HAP-1 (cell line): Measurements from ENCODE around the gene NMB.
A peak's percentile ranks its signal among the peaks of the same experiment; 100 is the strongest.

ENCODE experiments used
- DNase-seq, 2 experiments: peaks; one replicate each; pipeline ENCODE4 v3.0.0-alpha.2; 2016 to 2020; ENCODE audit warnings: low spot score in 2 of 2
- H3K27me3 ChIP-seq: fragments of 250-450 bp; sonication (Bioruptor Pico); 2 replicates; pipeline ENCODE4 v1.5.1; 2020; ENCODE audit warnings: low read depth, mild to moderate bottlenecking, moderate library complexity
- H3K36me3 ChIP-seq: fragments of 250-450 bp; sonication (Bioruptor Pico); replicated peaks from 2 replicates; pipeline ENCODE4 v1.5.1; 2020; ENCODE audit warnings: mild to moderate bottlenecking
- H3K4me1 ChIP-seq: fragments of 250-450 bp; sonication (Bioruptor Pico); 2 replicates; pipeline ENCODE4 v1.5.1; 2020; ENCODE audit warnings: mild to moderate bottlenecking
- H3K4me3 ChIP-seq: fragments of 250-450 bp; sonication (Bioruptor Pico); 2 replicates; pipeline ENCODE4 v1.5.1; 2020; ENCODE audit warnings: mild to moderate bottlenecking, moderate library complexity
- H3K9me3 ChIP-seq: fragments of 250-450 bp; sonication (Bioruptor Pico); 2 replicates; pipeline ENCODE4 v1.5.1; 2020; ENCODE audit warnings: mild to moderate bottlenecking, moderate library complexity
- in situ Hi-C: fragments of 300-500 bp; cut with MboI; formaldehyde crosslinking; loops from 3 replicates; pipeline ENCODE4 v1.14.3; 2020; ENCODE audit warnings: low sequenced_read_pairs, inconsistent platforms, mixed read lengths

NMB gene

GRCh38 chr15:84668221-84668982 is 10.4 kb upstream of the NMB start:
- no peak for DNase-seq
- Histone ChIP-seq H3K4me3 (no peak overlapping the region), H3K9me3 (no peaks in the 10 kb centered on the region), H3K27me3 (no peaks in the 10 kb centered on the region), H3K36me3 (peaks cover 64% of the 10 kb centered on the region), H3K4me1 (no peaks in the 10 kb centered on the region)
- in situ Hi-C loops: no loop called here

DNA sequence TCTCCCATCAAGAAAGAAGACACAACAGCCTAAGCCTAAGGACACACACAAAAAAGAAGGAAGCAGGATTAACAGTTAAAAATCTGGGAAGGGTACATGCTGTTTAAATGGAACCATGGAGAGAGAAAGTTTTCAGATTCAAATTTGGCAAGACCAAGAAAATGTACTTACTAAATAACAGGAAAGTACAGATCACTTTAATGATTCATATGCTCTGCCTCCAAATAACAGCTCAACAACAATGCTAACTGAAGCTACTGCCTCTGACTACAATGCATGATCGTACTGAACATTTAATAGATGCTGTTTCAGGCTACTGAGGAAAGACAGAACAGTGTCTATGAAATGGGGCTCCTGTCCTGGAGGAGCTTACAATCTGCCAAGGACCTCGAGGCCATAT is 8.4 kb upstream of the NMB start:
- H3K27me3 ChIP-seq: no peaks in the 10 kb centered on the region
- in situ Hi-C loops: no loop called here
- H3K4me1 ChIP-seq: no peaks in the 10 kb centered on the region
- H3K36me3 ChIP-seq: peaks cover 59% of the 10 kb centered on the region
- no peak for DNase-seq
- H3K9me3 ChIP-seq: no peaks in the 10 kb centered on the region
- H3K4me3 ChIP-seq: no peak overlapping the region

GRCh38 chr15:84661001-84661400 is 3.0 kb upstream of the NMB start:
- H3K4me3 ChIP-seq: no peak overlapping the region
- H3K36me3 ChIP-seq: peaks cover 12% of the 10 kb centered on the region
- no peaks in the 10 kb centered on the region for H3K9me3 ChIP-seq
- DNase-seq: no peak
- peaks cover 8% of the 10 kb centered on the region for H3K4me1 ChIP-seq
- in situ Hi-C loops: no loop called here
- no peaks in the 10 kb centered on the region for H3K27me3 ChIP-seq

DNA sequence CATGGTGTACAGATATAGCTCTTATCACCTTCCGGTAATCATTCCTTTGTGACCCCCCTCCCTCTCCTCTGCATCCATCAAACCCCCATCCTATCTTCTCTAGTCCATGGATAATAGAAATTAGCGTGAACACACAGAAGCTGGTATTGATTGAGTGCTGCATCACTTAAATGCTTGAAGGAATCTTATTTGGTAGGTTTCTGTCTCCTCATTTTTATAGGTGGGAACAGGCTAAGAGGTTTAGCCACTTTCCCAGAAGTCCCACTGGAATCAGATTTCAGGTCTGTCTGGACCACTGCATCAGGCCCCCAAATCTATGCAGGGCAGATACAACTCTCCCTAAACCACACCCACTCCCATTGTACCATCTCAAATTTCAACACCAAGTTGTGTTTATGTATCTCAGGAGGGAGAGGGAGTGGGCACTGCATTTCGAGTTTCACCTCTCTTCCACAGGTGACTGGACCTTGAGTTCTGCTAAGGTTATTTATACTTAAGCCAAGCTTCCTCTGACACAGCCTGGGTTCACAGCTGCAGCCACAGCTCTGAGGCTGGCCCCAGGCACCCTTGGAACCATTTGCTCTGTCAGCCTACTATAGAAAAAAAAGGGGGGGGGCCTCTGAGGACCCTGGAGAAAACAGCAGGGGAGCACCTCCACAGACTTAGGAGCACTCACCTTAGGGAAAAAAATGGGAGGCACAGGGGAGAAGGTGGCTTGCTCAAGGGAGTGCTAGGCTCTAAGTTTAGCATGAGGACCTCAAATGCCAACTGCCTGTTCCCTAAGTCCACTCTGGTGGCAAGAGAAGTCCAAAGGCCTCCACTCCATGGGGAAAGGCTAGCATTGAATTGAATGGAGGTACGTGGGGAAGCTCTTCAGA is 2.1 kb upstream of the NMB start:
- Histone ChIP-seq H3K36me3 (peaks cover 3% of the 10 kb centered on the region), H3K4me1 (peaks cover 8% of the 10 kb centered on the region), H3K27me3 (no peaks in the 10 kb centered on the region), H3K9me3 (no peaks in the 10 kb centered on the region), H3K4me3 (no peak overlapping the region)
- DNase-seq: no peak
- in situ Hi-C loops: no loop called here

DNA sequence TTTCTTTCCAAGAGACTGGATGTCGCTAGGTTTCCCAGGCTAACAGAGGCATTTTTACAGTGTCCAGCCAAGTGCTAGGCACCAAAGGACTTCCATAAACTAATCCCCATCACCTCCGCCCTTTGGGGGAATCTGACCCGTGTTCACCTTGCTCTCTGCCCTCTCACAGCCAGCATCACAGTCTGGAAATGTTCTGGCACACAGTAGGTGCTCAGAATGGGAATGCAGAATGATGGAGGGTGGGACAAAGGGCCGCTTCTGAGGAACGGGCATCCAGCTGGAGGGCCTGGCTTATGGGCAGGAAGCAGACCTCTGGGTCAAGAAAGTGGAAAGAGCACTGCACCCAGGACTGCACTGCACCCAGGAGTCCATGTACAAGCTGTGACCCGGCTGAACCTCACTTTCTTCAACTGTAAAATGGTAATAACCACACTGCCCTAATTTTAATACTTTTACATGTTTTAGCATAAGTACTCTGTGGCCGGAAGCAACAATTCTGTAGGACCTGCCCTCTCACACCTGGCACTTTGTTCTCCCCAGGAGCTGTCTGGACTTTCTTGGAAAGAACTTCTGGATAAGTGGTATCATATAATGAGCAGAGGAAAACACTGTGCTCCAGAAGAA is 901 bp upstream of the NMB start:
- peaks cover 8% of the 10 kb centered on the region for H3K4me1 ChIP-seq
- in situ Hi-C loops: no loop called here
- H3K4me3 ChIP-seq: no peak overlapping the region
- H3K36me3 ChIP-seq: no peaks in the 10 kb centered on the region; the same call in 1 of the 2 replicates
- no peaks in the 10 kb centered on the region for H3K27me3 ChIP-seq
- H3K9me3 ChIP-seq: no peaks in the 10 kb centered on the region
- no peak for DNase-seq

DNA sequence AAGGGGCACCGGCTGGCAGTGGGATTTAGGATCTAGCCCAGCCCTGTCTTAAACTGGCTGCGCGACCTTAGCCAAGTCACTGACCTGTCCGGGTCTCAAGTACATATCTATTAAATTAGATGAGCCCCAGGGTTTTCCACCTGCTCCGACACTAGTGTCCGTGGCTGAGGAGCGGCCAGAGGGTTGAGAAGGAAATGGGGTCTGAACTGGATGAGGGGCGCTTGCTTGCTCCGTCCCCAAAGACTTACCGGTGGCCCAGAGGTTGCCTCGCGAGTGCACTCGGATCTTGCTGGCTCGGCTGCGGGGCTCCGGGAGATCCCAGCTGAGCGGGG is 285 bp downstream of the NMB start:
- H3K36me3 ChIP-seq: peaks cover 5% of the 10 kb centered on the region
- H3K27me3 ChIP-seq: no peaks in the 10 kb centered on the region
- no peaks in the 10 kb centered on the region for H3K9me3 ChIP-seq
- DNase-seq: no peak
- in situ Hi-C loops: no loop called here
- H3K4me1 ChIP-seq: peaks cover 16% of the 10 kb centered on the region
- H3K4me3 ChIP-seq: peak overlapping the region; percentile 43

GRCh38 chr15:84656972-84657371 is 1.0 kb downstream of the NMB start:
- Histone ChIP-seq H3K4me3 (no peak overlapping the region; the same call in 1 of the 2 replicates), H3K4me1 (peaks cover 19% of the 10 kb centered on the region), H3K27me3 (no peaks in the 10 kb centered on the region), H3K9me3 (no peaks in the 10 kb centered on the region), H3K36me3 (peaks cover 13% of the 10 kb centered on the region)
- DNase-seq: no peak
- in situ Hi-C loops: no loop called here

DNA sequence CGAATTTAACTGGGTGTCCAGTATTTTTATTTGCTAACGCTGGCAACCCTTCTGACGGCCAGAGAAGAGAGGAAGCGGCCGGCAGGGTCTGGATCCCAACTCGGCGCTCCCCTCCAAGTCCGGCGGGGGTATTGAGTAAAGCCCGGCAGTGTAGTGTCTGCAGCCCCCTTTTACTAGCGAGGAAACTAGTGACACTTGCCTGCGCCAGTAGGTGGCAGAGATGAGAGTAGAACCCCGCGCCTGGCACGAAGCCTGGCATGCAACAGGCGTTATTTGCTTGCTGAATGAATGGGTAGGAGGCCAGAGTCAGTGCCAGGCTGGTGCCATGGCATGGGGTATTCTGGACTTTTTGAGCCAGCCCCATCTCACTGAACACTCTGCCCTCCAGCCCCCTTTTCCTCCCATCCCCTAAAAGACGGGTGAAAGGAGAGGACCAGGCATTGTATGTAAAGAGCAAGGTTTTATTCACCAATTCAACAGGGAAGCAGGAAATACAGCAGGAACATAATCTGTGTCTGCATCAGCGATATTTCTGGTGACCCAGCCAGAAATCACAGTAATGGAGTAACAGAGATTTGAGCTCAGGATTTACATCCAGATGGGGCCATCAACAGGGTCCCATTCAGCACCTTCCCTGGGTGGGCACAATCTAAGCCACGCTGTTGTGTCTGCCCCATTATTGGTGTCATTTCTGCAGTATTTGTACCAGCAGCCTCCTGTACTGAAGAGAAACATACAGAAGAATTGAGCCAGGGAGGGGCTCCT is 3.1 kb downstream of the NMB start:
- no peaks in the 10 kb centered on the region for H3K27me3 ChIP-seq
- DNase-seq: peak; percentile 88 to 91
- H3K4me1 ChIP-seq: peaks cover 19% of the 10 kb centered on the region
- peak overlapping the region; percentile 86 for H3K4me3 ChIP-seq
- no peaks in the 10 kb centered on the region for H3K9me3 ChIP-seq
- H3K36me3 ChIP-seq: peaks cover 34% of the 10 kb centered on the region
- in situ Hi-C loops: no loop called here

DNA sequence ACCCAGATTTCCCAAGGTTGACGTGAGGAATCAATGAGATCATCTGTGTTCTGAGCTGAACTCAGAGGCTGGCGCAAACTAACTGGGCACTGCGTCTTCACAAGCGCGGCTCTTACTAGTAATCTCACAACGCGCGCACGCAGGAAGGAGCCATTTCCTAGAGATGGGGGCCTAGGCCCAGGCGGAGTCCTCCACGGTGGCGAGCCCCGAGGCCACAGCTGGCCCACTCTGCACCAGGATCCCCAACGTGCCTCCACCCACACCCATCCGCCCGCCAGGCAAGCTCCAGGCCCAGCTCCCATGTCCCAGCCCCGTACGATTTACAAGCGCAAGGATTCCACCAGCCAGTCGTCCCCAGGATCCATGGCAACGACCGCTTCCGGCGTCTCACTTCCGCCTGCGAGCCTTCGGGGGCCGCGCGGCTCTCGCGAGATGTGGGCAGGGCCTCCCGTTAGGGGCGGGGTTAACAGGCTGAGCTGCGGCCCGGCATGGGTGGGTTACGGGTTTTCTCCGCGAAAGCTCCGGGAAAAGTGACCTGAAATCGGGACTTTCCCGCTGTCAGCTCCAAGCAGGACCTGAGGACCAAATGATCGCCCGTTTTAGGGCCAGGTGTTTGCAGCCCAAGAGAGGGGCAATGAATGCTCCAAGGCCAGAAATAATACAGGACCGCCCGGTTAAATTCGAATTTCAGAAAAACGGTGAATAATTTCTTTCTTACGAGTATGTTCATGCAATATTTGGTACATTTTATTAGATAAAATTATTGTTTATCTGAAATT is 3.9 kb downstream of the NMB start, which contains the start of gene WDR73:
Gene WDR73, minus strand, starts transcription at position 374 of the 779 bp plus-strand sequence. Its CDS starts 9 bp downstream, at position 365.
- H3K36me3 ChIP-seq: peaks cover 41% of the 10 kb centered on the region
- in situ Hi-C loops: no loop called here
- peak; percentile 98 to 100 for DNase-seq
- H3K4me3 ChIP-seq: peak within 1 kb of the TSS; percentile 86
- peaks cover 19% of the 10 kb centered on the region for H3K4me1 ChIP-seq
- no peaks in the 10 kb centered on the region for H3K9me3 ChIP-seq
- H3K27me3 ChIP-seq: no peaks in the 10 kb centered on the region

DNA sequence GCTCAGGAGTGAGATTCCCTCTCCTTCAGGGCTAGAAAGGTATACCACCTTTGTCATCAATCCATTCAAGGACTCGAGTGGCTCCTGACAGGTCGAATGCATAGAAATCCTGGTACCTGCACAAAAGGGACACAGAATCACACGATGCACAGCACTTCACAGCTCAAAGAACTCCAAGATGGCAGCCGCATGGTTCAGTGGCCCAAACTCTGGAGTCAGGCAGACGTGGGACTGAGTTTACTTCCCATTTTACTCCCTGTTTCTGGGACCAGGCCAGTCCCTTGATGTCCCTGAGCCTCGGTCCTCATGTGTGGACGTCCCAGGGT is 4.5 kb downstream of the NMB start:
- Histone ChIP-seq H3K36me3 (peaks cover 47% of the 10 kb centered on the region), H3K4me3 (peak overlapping the region; percentile 86), H3K27me3 (no peaks in the 10 kb centered on the region), H3K9me3 (no peaks in the 10 kb centered on the region), H3K4me1 (peaks cover 19% of the 10 kb centered on the region)
- DNase-seq: no peak
- in situ Hi-C loops: no loop called here

DNA sequence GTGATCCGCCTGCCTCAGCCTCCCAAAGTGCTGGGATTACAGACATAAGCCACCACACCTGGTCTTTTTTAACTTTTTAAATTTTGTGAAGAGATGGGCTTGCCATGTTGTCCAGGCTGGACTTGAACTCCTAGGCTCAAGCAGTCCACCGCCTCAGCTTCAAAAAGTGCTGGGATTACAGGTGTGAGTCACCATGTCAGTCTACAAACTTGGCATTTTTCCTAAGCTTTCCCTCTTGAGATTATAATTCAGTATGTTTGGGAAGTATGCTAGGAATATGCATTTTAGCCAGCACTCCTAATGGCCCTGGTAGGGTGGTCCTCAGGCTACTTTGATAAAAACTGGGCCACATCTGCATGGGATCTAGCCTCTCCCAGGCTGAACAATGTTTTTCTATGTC is 8.3 kb downstream of the NMB start:
- Histone ChIP-seq H3K9me3 (no peaks in the 10 kb centered on the region), H3K4me1 (peaks cover 11% of the 10 kb centered on the region), H3K36me3 (peaks cover 85% of the 10 kb centered on the region), H3K4me3 (no peak overlapping the region), H3K27me3 (no peaks in the 10 kb centered on the region)
- no peak for DNase-seq
- in situ Hi-C loops: no loop called here

DNA sequence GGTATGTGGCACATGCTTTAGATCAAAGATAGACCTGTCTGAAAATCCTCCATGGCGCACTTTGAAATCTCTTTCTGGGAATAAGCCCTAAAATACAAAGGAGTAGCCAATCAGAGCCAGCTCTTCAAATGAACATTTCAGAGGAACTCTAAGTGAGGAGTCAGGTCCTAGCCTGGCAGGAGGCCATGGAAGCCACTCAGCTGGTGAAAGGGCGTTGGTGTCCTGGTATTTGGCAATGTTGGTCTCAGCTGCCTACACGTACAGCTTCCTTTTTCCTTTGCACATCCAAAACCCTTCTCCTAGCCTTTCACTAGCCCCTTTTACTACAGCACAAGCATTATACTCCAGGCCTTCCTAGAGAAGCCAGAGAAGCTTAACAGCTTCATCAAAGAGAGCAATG is 9.5 kb downstream of the NMB start:
- Histone ChIP-seq H3K9me3 (no peaks in the 10 kb centered on the region), H3K36me3 (peaks cover 93% of the 10 kb centered on the region), H3K4me1 (peaks cover 11% of the 10 kb centered on the region), H3K27me3 (no peaks in the 10 kb centered on the region), H3K4me3 (no peak overlapping the region)
- in situ Hi-C loops: no loop called here
- no peak for DNase-seq

DNA sequence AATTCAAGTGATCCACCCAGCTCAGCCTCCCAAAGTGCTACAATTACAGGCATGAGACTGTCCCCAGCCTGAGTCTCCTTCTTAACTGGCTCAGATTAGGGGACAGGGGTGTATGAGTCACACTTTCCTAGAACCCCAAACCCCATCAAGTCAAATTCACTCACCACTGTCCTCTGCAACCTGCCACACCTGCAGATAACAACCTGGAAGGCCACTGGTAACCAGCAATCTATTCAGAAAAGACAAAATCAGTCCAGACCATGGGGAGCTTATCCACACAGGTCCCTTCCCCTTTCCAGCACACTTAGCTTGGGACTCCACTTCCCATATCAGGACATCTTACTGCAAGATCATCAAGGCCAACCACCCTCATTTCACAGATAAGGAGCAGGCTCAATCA is 10.3 kb downstream of the NMB start:
- peaks cover 97% of the 10 kb centered on the region for H3K36me3 ChIP-seq
- H3K9me3 ChIP-seq: no peaks in the 10 kb centered on the region
- 0 out of 2 replicates have a peak, but pooled peaks cover 3% of the 10 kb centered on the region for H3K4me1 ChIP-seq
- no peak for DNase-seq
- no peak overlapping the region for H3K4me3 ChIP-seq
- no peaks in the 10 kb centered on the region for H3K27me3 ChIP-seq
- in situ Hi-C loops: no loop called here
